HepG2 (cell line): ENCODE data around the gene SPRN. TPM values are rescaled to one million over a fixed set of nuclear protein-coding genes. Genes with fewer than 3 reads are reported as not detected.

Experiments
- BRCA1 ChIP-seq: sonication (generic); formaldehyde crosslinking; IDR thresholded peaks from 2 replicates; pipeline ENCODE4 v1.4.0; 2020; ENCODE audit warnings: missing genetic modification reagents
- HNRNPH1 ChIP-seq: fragments of 200-400 bp; formaldehyde crosslinking; optimal IDR thresholded peaks from 2 replicates; pipeline ENCODE3; 2017; ENCODE audit warnings: mild to moderate bottlenecking, low read depth, low read length
- KLF15 ChIP-seq: sonication (generic); formaldehyde crosslinking; IDR thresholded peaks from 2 replicates; pipeline ENCODE4 v1.8.1; 2023; ENCODE audit warnings: borderline replicate concordance, mild to moderate bottlenecking, inconsistent platforms, missing genetic modification reagents, mixed read lengths
- MEIS1 ChIP-seq: sonication (generic); formaldehyde crosslinking; IDR thresholded peaks from 2 replicates; pipeline ENCODE4 v1.9.0; 2021; ENCODE audit warnings: mild to moderate bottlenecking, missing genetic modification reagents, moderate library complexity, borderline replicate concordance
- PRMT3 ChIP-seq: sonication (generic); formaldehyde crosslinking; IDR thresholded peaks from 2 replicates; pipeline ENCODE4 v1.8.1; 2022; ENCODE audit warnings: low read depth, mild to moderate bottlenecking, moderate library complexity, missing genetic modification reagents, borderline replicate concordance
- RNF2 ChIP-seq: fragments of 450-650 bp; conservative IDR thresholded peaks from 2 replicates; pipeline ENCODE4 v1.6.1; 2016; ENCODE audit warnings: low read depth
- ZNF234 ChIP-seq: sonication (generic); formaldehyde crosslinking; conservative IDR thresholded peaks from 2 replicates; pipeline ENCODE4 v1.5.1; 2020; ENCODE audit warnings: mild to moderate bottlenecking, missing genetic modification reagents
- ZSCAN25 ChIP-seq: sonication (generic); formaldehyde crosslinking; IDR thresholded peaks from 2 replicates; pipeline ENCODE4 v1.8.0; 2022; ENCODE audit warnings: mild to moderate bottlenecking, missing genetic modification reagents
- ZSCAN30 ChIP-seq: sonication (generic); formaldehyde crosslinking; IDR thresholded peaks from 2 replicates; pipeline ENCODE4 v1.5.0; 2020; ENCODE audit warnings: mild to moderate bottlenecking, missing genetic modification reagents
- polyA plus RNA-seq, 8 experiments: library from polyadenylated mRNA; depleted of rRNA in 3 of 8; stranded (reverse) in 7 of 8; unstranded in 1 of 8; fragments of >200 nt; fragmentation: Illumina TruSeq in 4 of 8; extraction: Trizol in 4 of 8; gene quantifications; 2 replicates each; pipeline versions ENCODE4 v1.2.1 to v1.2.3, GENCODE V29; 2011 to 2016; ENCODE audit warnings: low read depth in 4 of 8, missing spikeins in 1 of 8, mixed read lengths in 1 of 8; ENCODE audit not compliant: insufficient read depth in 1 of 8
- total RNA-seq, 5 experiments: library from RNA; depleted of rRNA; stranded (reverse); fragments of >200 nt; fragmentation: Illumina TruSeq; extraction: Trizol; gene quantifications; 2 replicates each; pipeline ENCODE4 v1.2.3, GENCODE V29; 2016; ENCODE audit warnings: low read depth in 1 of 5
- TF ChIP-seq, protein P1 (sequence below): IDR thresholded peaks from 2 replicates; pipeline ENCODE4 v1.6.1; 2016; ENCODE audit warnings: low read depth, missing genetic modification reagents, missing compliant biosample characterization
- TF ChIP-seq, protein P2 (sequence below): sonication (generic); formaldehyde crosslinking; IDR thresholded peaks from 2 replicates; pipeline ENCODE4 v1.4.0; 2020; ENCODE audit warnings: missing genetic modification reagents
- TF ChIP-seq, protein P3 (sequence below): sonication (generic); formaldehyde crosslinking; IDR thresholded peaks from 2 replicates; pipeline ENCODE4 v1.8.0; 2022; ENCODE audit warnings: mild to moderate bottlenecking, missing genetic modification reagents, moderate library complexity
- TF ChIP-seq, protein P4 (sequence below): sonication (generic); formaldehyde crosslinking; conservative IDR thresholded peaks from 2 replicates; pipeline ENCODE4 v1.4.0; 2020; ENCODE audit warnings: missing genetic modification reagents

Gene SPRN
- total and polyA plus RNA-seq, 2 of the 13 experiments (the other 11 are each of a cell fraction or from before 2014, with no cell fraction given): not detected

DNA sequence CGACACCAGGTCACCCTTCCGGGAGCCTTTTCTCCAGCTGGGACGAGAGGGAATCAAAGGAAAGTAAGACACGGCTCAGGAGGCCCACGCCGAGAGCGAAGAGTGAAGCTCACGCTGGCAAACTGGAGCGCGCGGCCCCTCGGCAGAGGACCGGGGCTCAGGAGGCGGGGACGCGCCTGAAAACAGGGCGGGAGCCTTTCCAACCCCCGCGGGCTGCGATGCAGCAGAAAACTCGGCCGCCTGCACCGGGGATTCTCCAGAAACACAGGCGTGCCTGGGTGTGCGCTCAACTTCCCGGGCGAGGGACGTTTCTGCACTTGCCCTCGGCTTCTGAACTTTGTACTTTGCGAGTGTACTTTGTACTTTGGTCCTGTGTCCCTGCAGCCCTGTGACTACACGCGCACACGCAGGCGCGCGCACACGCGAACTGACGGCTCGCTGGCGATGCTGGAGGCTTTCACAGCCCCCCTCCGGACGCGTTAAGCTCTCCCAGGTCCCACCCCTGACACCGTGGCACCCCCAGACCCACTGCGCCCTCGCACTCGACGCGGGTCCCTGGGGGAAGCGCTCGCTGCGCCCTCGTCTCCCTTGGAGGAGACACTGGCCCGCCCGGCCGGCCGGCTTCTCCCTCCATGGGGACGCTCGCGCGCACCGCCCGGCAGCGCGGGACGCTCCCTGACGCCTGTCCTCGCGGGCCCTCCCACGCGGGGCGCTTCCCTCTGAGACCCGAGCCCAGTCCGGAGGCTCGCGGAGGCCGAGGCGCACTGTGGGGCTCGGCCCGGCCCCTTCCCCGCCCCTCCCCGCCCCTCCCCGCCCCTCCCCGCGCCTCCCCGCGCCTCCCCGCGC, 46.0 kb downstream of the SPRN start (continued):
- TF ChIP-seq, protein P1, sequence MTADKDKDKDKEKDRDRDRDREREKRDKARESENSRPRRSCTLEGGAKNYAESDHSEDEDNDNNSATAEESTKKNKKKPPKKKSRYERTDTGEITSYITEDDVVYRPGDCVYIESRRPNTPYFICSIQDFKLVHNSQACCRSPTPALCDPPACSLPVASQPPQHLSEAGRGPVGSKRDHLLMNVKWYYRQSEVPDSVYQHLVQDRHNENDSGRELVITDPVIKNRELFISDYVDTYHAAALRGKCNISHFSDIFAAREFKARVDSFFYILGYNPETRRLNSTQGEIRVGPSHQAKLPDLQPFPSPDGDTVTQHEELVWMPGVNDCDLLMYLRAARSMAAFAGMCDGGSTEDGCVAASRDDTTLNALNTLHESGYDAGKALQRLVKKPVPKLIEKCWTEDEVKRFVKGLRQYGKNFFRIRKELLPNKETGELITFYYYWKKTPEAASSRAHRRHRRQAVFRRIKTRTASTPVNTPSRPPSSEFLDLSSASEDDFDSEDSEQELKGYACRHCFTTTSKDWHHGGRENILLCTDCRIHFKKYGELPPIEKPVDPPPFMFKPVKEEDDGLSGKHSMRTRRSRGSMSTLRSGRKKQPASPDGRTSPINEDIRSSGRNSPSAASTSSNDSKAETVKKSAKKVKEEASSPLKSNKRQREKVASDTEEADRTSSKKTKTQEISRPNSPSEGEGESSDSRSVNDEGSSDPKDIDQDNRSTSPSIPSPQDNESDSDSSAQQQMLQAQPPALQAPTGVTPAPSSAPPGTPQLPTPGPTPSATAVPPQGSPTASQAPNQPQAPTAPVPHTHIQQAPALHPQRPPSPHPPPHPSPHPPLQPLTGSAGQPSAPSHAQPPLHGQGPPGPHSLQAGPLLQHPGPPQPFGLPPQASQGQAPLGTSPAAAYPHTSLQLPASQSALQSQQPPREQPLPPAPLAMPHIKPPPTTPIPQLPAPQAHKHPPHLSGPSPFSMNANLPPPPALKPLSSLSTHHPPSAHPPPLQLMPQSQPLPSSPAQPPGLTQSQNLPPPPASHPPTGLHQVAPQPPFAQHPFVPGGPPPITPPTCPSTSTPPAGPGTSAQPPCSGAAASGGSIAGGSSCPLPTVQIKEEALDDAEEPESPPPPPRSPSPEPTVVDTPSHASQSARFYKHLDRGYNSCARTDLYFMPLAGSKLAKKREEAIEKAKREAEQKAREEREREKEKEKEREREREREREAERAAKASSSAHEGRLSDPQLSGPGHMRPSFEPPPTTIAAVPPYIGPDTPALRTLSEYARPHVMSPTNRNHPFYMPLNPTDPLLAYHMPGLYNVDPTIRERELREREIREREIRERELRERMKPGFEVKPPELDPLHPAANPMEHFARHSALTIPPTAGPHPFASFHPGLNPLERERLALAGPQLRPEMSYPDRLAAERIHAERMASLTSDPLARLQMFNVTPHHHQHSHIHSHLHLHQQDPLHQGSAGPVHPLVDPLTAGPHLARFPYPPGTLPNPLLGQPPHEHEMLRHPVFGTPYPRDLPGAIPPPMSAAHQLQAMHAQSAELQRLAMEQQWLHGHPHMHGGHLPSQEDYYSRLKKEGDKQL (CRISPR knock-in tag): no peak
- TF ChIP-seq, protein P2, sequence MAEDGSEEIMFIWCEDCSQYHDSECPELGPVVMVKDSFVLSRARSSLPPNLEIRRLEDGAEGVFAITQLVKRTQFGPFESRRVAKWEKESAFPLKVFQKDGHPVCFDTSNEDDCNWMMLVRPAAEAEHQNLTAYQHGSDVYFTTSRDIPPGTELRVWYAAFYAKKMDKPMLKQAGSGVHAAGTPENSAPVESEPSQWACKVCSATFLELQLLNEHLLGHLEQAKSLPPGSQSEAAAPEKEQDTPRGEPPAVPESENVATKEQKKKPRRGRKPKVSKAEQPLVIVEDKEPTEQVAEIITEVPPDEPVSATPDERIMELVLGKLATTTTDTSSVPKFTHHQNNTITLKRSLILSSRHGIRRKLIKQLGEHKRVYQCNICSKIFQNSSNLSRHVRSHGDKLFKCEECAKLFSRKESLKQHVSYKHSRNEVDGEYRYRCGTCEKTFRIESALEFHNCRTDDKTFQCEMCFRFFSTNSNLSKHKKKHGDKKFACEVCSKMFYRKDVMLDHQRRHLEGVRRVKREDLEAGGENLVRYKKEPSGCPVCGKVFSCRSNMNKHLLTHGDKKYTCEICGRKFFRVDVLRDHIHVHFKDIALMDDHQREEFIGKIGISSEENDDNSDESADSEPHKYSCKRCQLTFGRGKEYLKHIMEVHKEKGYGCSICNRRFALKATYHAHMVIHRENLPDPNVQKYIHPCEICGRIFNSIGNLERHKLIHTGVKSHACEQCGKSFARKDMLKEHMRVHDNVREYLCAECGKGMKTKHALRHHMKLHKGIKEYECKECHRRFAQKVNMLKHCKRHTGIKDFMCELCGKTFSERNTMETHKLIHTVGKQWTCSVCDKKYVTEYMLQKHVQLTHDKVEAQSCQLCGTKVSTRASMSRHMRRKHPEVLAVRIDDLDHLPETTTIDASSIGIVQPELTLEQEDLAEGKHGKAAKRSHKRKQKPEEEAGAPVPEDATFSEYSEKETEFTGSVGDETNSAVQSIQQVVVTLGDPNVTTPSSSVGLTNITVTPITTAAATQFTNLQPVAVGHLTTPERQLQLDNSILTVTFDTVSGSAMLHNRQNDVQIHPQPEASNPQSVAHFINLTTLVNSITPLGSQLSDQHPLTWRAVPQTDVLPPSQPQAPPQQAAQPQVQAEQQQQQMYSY (CRISPR knock-in tag): peak; percentile 3; the same call in 1 of the 2 replicates
- no peak for TF ChIP-seq HNRNPH1
- TF ChIP-seq MEIS1 (CRISPR knock-in tag): no peak
- no peak for TF ChIP-seq ZSCAN30 (CRISPR knock-in tag)
- TF ChIP-seq KLF15 (CRISPR knock-in tag): no peak
- 0 out of 2 replicates have a peak, but pooled peaks have one; percentile 5 for TF ChIP-seq BRCA1 (CRISPR knock-in tag)
- TF ChIP-seq RNF2: no peak
- TF ChIP-seq, protein P3, sequence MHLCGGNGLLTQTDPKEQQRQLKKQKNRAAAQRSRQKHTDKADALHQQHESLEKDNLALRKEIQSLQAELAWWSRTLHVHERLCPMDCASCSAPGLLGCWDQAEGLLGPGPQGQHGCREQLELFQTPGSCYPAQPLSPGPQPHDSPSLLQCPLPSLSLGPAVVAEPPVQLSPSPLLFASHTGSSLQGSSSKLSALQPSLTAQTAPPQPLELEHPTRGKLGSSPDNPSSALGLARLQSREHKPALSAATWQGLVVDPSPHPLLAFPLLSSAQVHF (CRISPR knock-in tag): no peak
- TF ChIP-seq PRMT3 (CRISPR knock-in tag): no peak
- TF ChIP-seq ZSCAN25 (CRISPR knock-in tag): peak; percentile 95
- no peak for TF ChIP-seq ZNF234 (CRISPR knock-in tag)
- TF ChIP-seq, protein P4, sequence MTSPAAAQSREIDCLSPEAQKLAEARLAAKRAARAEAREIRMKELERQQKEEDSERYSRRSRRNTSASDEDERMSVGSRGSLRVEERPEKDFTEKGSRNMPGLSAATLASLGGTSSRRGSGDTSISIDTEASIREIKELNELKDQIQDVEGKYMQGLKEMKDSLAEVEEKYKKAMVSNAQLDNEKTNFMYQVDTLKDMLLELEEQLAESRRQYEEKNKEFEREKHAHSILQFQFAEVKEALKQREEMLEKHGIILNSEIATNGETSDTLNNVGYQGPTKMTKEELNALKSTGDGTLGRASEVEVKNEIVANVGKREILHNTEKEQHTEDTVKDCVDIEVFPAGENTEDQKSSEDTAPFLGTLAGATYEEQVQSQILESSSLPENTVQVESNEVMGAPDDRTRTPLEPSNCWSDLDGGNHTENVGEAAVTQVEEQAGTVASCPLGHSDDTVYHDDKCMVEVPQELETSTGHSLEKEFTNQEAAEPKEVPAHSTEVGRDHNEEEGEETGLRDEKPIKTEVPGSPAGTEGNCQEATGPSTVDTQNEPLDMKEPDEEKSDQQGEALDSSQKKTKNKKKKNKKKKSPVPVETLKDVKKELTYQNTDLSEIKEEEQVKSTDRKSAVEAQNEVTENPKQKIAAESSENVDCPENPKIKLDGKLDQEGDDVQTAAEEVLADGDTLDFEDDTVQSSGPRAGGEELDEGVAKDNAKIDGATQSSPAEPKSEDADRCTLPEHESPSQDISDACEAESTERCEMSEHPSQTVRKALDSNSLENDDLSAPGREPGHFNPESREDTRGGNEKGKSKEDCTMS (CRISPR knock-in tag): no peak
